Measurements from ENCODE around the gene TPM1. TPM values are rescaled to one million over a fixed set of nuclear protein-coding genes. Genes with fewer than 3 reads are reported as not detected.
"Not testable (repeated sequence)": the region's sequence is repeated elsewhere in the genome, so short reads cannot be mapped to it uniquely, and the experiment has no call there.

The TPM1 gene
- total RNA-seq, 1 experiment from 2014 or later: 1,035 TPM

GRCh38 chr15:63094495-63094931 is 52.0 kb downstream of the TPM1 start:
- peak; percentile 43 for DNase-seq (ENCODE audit: low read depth)

- no peak for DNase-seq (ENCODE audit: low read depth)
Measured at GRCh38 chr15:63096178-63096577, 53.6 kb downstream of the TPM1 start.

- not testable (repeated sequence) for DNase-seq (ENCODE audit: low read depth)
Measured at GRCh38 chr15:63098901-63099300, 56.4 kb downstream of the TPM1 start.

- DNase-seq (ENCODE audit: low read depth): not testable (repeated sequence)
Measured at GRCh38 chr15:63099581-63099980, 57.0 kb downstream of the TPM1 start.

- DNase-seq (ENCODE audit: low read depth): no peak
Measured at GRCh38 chr15:63103416-63103815, 60.9 kb downstream of the TPM1 start.

GRCh38 chr15:63104727-63105126 is 62.2 kb downstream of the TPM1 start:
- DNase-seq (ENCODE audit: low read depth): peak; percentile 61

GRCh38 chr15:63105354-63105753 is 62.8 kb downstream of the TPM1 start:
- not testable (repeated sequence) for DNase-seq (ENCODE audit: low read depth)

GRCh38 chr15:63107895-63108546 is 65.5 kb downstream of the TPM1 start:
- peak; percentile 100 for DNase-seq (ENCODE audit: low read depth)

- DNase-seq (ENCODE audit: low read depth): no peak
Measured at GRCh38 chr15:63109498-63109897, 67.0 kb downstream of the TPM1 start.

- DNase-seq (ENCODE audit: low read depth): no peak
Measured at GRCh38 chr15:63109920-63110319, 67.4 kb downstream of the TPM1 start.

- DNase-seq (ENCODE audit: low read depth): peak; percentile 68
Measured at GRCh38 chr15:63110428-63111026, 68.0 kb downstream of the TPM1 start.

- no peak for DNase-seq (ENCODE audit: low read depth)
Measured at GRCh38 chr15:63111481-63111880, 68.9 kb downstream of the TPM1 start.

GRCh38 chr15:63112871-63113270 is 70.3 kb downstream of the TPM1 start:
- DNase-seq (ENCODE audit: low read depth): no peak

- DNase-seq (ENCODE audit: low read depth): no peak
Measured at GRCh38 chr15:63114465-63114864, 71.9 kb downstream of the TPM1 start.

Other genes starting within 250 kb of the TPM1 start
- 19.6 and 24.8 TPM in 2 replicates for gene LACTB, start 79.1 kb downstream of the TPM1 start, total RNA-seq (2014; rRNA removed; shearing (Covaris generic))
- gene RPS27L, start 114.7 kb downstream of the TPM1 start, total RNA-seq (2014; rRNA removed; shearing (Covaris generic)): 233 and 241 TPM in 2 replicates
- gene RAB8B, start 146.9 kb downstream of the TPM1 start, total RNA-seq (2014; rRNA removed; shearing (Covaris generic)): 42.4 and 52.0 TPM in 2 replicates
- 24.5 and 25.4 TPM in 2 replicates for gene APH1B, start 234.9 kb downstream of the TPM1 start, total RNA-seq (2014; rRNA removed; shearing (Covaris generic))